Memory B cell (primary cell): Measurements from ENCODE around the gene MITD1.
"Not testable (repeated sequence)": the region's sequence is repeated elsewhere in the genome, so short reads cannot be mapped to it uniquely, and the experiment has no call there.

ENCODE experiments used
- ATAC-seq: fragments of 150-1000 bp; cut with Tn5 transposase; 2 replicates; pipeline ENCODE4 v1.10.0; 2021; ENCODE audit warnings: low read depth, mild to moderate bottlenecking, moderate library complexity
- DNase-seq, 2 donors: peaks; one replicate each; pipeline ENCODE4 v3.0.0; 2022; ENCODE audit warnings: low spot score in 2 of 2
- H3K27ac Mint-ChIP-seq: one replicate; pipeline ENCODE4 v1.8.0; 2022; ENCODE audit warnings: mild to moderate bottlenecking, moderate library complexity, mixed read lengths
- H3K27me3 Mint-ChIP-seq: one replicate; pipeline ENCODE4 v1.8.0; 2022; ENCODE audit warnings: mixed read lengths
- H3K36me3 Mint-ChIP-seq: one replicate; pipeline ENCODE4 v1.8.0; 2022; ENCODE audit warnings: mild to moderate bottlenecking, mixed read lengths
- H3K4me1 Mint-ChIP-seq: one replicate; pipeline ENCODE4 v1.8.0; 2022; ENCODE audit warnings: mixed read lengths
- H3K4me3 Mint-ChIP-seq: one replicate; pipeline ENCODE4 v1.8.0; 2022; ENCODE audit warnings: mild to moderate bottlenecking, moderate library complexity, mixed read lengths
- H3K9me3 Mint-ChIP-seq: one replicate; pipeline ENCODE4 v1.8.0; 2022; ENCODE audit warnings: mixed read lengths

MITD1 gene

DNA sequence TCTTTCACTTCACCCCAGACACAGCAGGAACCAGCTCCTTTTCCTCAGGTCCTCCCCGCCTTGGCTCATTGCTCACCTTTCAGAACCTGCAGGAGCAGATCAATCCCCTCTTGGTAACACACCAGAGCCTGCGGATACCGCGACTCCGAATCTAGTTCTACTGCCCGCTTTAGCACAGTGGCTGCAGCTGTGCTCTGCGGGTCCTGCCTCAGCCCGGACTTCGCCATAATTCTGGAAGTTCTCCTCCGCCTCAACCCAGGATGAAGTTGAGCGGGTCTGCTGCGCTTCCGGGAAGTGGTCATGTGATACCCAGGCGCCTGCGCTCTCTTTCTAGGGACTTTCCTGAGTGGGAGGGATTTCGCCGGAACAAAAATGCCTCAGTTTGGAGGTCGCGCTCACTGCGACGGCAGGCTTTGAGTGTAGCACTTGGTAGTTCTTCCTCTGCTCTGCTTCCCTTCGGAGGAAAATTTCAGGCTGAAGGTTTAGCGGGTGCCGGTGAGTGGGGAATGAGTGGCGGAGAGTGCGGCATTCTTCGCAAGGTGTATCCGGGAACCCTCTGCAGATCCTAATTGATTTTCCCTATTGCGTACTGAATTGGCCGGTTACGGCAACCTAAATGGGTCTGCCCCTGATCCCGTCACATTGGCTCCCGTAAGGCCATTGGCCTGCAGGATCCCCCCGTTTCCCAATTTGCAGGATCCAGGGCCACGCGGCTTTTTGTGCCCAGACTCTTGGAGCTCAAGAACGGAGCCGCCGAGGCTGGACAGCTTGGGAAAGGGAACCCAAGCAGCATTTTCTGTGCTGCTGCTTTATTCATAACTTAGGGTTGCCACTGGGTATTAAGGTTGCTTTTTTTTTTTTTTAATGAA lies at the start of gene MITD1, which contains the start of gene MRPL30:
TSS of gene MITD1 (minus strand) at position 304 of the 869 bp plus-strand sequence. CDS start at position 227, 77 bp downstream.
TSS of gene MRPL30 (plus strand) at position 430 of the 869 bp plus-strand sequence. CDS start 5,020 bp downstream, outside the sequence.
- peak; percentile 88 to 91 for DNase-seq
- H3K36me3 Mint-ChIP-seq, result peaks cover 9% of the 10 kb centered on the region
- H3K27me3 Mint-ChIP-seq, result no peaks in the 10 kb centered on the region
- H3K4me1 Mint-ChIP-seq, result peaks cover 41% of the 10 kb centered on the region
- no peaks in the 10 kb centered on the region for H3K9me3 Mint-ChIP-seq
- peak within 1 kb of the TSS; percentile 98 for H3K27ac Mint-ChIP-seq
- H3K4me3 Mint-ChIP-seq, result peak within 1 kb of the TSS; percentile 93
- ATAC-seq, result peak; percentile 95

DNA sequence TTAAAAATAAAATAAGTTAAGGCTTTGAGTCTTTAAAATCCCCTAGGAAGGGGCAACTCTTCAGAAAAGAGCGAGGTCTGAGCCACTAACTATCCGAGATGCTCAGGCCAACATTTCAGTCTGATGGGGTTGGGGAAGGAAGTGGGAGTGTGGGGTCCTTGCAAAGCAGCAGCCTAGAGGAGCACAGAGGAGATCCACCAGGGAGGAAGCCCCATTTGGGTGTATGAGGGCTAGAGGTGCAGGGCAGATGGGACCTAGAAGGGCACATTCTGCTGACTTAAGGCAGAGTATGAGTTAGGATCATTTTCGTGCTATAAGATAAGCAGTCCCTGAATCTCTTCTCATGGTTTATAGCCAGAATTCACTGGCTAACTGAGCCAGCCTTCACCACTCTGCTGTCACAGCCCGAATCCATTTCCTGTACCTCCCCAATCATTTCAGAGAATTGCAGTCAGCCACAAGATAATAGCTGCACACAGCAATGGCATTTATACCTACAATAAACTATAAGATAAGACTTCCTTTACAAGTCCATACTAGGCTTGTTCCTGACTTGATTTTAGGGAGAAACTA lies 37.2 kb upstream of the MITD1 start:
- Mint-ChIP-seq H3K9me3 (no peaks in the 10 kb centered on the region), H3K27me3 (no peaks in the 10 kb centered on the region), H3K27ac (no peak overlapping the region), H3K4me1 (no peaks in the 10 kb centered on the region), H3K36me3 (peaks cover 25% of the 10 kb centered on the region), H3K4me3 (no peak overlapping the region)
- DNase-seq (no peak), ATAC-seq (no peak)

- DNase-seq, result no peak
- H3K9me3 Mint-ChIP-seq, result no peaks in the 10 kb centered on the region
- no peaks in the 10 kb centered on the region for H3K4me1 Mint-ChIP-seq
- peaks cover 22% of the 10 kb centered on the region for H3K36me3 Mint-ChIP-seq
- H3K4me3 Mint-ChIP-seq, result no peak overlapping the region
- ATAC-seq, result no peak
- no peaks in the 10 kb centered on the region for H3K27me3 Mint-ChIP-seq
- no peak overlapping the region for H3K27ac Mint-ChIP-seq
Observed at GRCh38 chr2:99216096-99216495, 35.2 kb upstream of the MITD1 start.

DNA sequence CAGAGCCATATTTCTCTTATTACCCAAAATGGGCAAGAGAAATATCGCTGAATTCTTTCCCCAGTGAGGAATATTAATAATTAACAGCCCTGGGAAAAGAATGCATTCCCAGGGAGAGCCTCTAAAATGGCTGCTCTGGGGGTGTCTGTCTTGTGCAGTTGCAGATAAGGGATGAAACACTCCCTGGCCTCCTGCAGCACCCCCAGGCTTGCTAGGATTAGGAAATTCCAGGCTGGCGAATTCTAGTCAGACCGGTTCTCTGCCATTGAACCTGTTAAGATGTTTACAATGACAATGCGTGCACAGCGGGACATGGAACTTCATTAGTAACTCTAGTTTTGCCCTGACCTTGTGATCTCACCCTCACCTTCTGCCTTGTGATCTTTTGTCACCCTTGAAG lies 24.6 kb upstream of the MITD1 start:
- Mint-ChIP-seq H3K4me1 (peaks cover 2% of the 10 kb centered on the region), H3K9me3 (peaks cover 14% of the 10 kb centered on the region), H3K27me3 (no peaks in the 10 kb centered on the region), H3K36me3 (peaks cover 30% of the 10 kb centered on the region), H3K27ac (no peak overlapping the region), H3K4me3 (no peak overlapping the region)
- ATAC-seq (no peak), DNase-seq (no peak)

GRCh38 chr2:99201959-99202678 lies 21.3 kb upstream of the MITD1 start:
- no peak for DNase-seq
- peaks cover 10% of the 10 kb centered on the region for H3K9me3 Mint-ChIP-seq
- no peak overlapping the region for H3K4me3 Mint-ChIP-seq
- peaks cover 2% of the 10 kb centered on the region for H3K4me1 Mint-ChIP-seq
- H3K27me3 Mint-ChIP-seq, result no peaks in the 10 kb centered on the region
- ATAC-seq, result no peak
- H3K36me3 Mint-ChIP-seq, result peaks cover 12% of the 10 kb centered on the region
- H3K27ac Mint-ChIP-seq, result peak overlapping the region; percentile 60

- ATAC-seq (no peak), DNase-seq (no peak)
- peak overlapping the region; percentile 43 for H3K27ac Mint-ChIP-seq
- H3K4me3 Mint-ChIP-seq, result no peak overlapping the region
- H3K4me1 Mint-ChIP-seq, result peaks cover 2% of the 10 kb centered on the region
- peaks cover 3% of the 10 kb centered on the region for H3K9me3 Mint-ChIP-seq
- peaks cover 15% of the 10 kb centered on the region for H3K36me3 Mint-ChIP-seq
- H3K27me3 Mint-ChIP-seq, result no peaks in the 10 kb centered on the region
Observed at GRCh38 chr2:99200076-99200800, 19.4 kb upstream of the MITD1 start.

GRCh38 chr2:99198103-99198841 lies 17.4 kb upstream of the MITD1 start:
- H3K27ac Mint-ChIP-seq, result no peak overlapping the region
- no peaks in the 10 kb centered on the region for H3K9me3 Mint-ChIP-seq
- H3K4me1 Mint-ChIP-seq, result peaks cover 2% of the 10 kb centered on the region
- ATAC-seq, result no peak
- H3K4me3 Mint-ChIP-seq, result no peak overlapping the region
- no peak for DNase-seq
- H3K36me3 Mint-ChIP-seq, result peaks cover 19% of the 10 kb centered on the region
- no peaks in the 10 kb centered on the region for H3K27me3 Mint-ChIP-seq

- DNase-seq, H3K27ac Mint-ChIP-seq, H3K4me3 Mint-ChIP-seq, H3K4me1 Mint-ChIP-seq, H3K27me3 Mint-ChIP-seq, H3K9me3 Mint-ChIP-seq, ATAC-seq: not testable (repeated sequence)
- H3K36me3 Mint-ChIP-seq, result peaks cover 41% of the 10 kb centered on the region
Observed at GRCh38 chr2:99192364-99192763, 11.5 kb upstream of the MITD1 start.

DNA sequence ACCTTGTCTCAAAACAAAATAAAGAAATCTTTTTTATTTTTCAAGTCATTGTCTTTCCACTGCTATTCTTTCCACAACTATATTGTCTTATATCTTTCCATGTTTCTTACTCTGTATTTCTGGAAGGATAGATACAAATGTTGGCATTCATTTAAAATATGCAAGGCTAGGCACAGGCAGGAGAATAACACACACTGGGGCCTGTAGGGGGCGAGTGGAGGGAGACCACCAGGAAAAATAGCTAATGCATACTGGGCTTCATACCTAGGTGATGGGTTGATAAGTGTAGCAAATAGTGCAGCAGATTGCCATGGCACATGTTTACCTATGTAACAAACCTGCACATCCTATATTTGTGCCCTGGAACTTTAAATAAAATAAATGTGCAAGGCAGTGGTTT lies 9.7 kb upstream of the MITD1 start:
- H3K4me3 Mint-ChIP-seq, result no peak overlapping the region
- H3K9me3 Mint-ChIP-seq, result no peaks in the 10 kb centered on the region
- H3K36me3 Mint-ChIP-seq, result peaks cover 36% of the 10 kb centered on the region
- peaks cover 2% of the 10 kb centered on the region for H3K4me1 Mint-ChIP-seq
- ATAC-seq (no peak), DNase-seq (no peak)
- no peaks in the 10 kb centered on the region for H3K27me3 Mint-ChIP-seq
- H3K27ac Mint-ChIP-seq, result no peak overlapping the region

GRCh38 chr2:99188357-99188756 lies 7.5 kb upstream of the MITD1 start:
- Mint-ChIP-seq H3K4me3 (no peak overlapping the region), H3K36me3 (peaks cover 30% of the 10 kb centered on the region), H3K9me3 (no peaks in the 10 kb centered on the region), H3K4me1 (peaks cover 14% of the 10 kb centered on the region), H3K27ac (no peak overlapping the region), H3K27me3 (no peaks in the 10 kb centered on the region)
- ATAC-seq (no peak), DNase-seq (no peak)

GRCh38 chr2:99187011-99187410 lies 6.2 kb upstream of the MITD1 start:
- H3K27ac Mint-ChIP-seq, result no peak overlapping the region
- no peak overlapping the region for H3K4me3 Mint-ChIP-seq
- H3K36me3 Mint-ChIP-seq, result peaks cover 21% of the 10 kb centered on the region
- no peaks in the 10 kb centered on the region for H3K9me3 Mint-ChIP-seq
- no peak for ATAC-seq
- H3K4me1 Mint-ChIP-seq, result peaks cover 19% of the 10 kb centered on the region
- H3K27me3 Mint-ChIP-seq, result no peaks in the 10 kb centered on the region
- DNase-seq, result no peak

- H3K27me3 Mint-ChIP-seq, result no peaks in the 10 kb centered on the region
- DNase-seq (no peak), ATAC-seq (no peak)
- H3K27ac Mint-ChIP-seq, result no peak overlapping the region
- peaks cover 20% of the 10 kb centered on the region for H3K4me1 Mint-ChIP-seq
- no peak overlapping the region for H3K4me3 Mint-ChIP-seq
- H3K36me3 Mint-ChIP-seq, result peaks cover 8% of the 10 kb centered on the region
- H3K9me3 Mint-ChIP-seq, result no peaks in the 10 kb centered on the region
Observed at GRCh38 chr2:99184811-99185210, 4.0 kb upstream of the MITD1 start.

DNA sequence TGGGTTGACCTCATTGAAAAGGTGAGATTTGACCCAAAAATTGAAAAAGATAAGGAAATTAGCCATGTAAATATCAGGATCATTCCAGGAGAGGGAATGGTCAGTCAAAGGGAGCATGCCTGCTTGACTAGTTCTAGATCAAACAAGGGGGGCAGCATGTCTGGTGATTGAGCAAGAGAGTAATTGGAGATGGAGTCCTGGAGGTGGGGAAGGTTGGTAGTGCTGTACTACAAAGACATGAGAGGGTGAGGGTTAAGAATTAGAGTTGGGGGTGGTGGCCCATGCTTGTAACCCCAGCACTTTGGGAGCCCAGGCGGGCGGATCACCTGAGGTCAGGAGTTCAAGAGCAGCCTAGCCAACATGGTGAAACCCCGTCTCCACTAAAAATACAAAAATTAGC lies 2.2 kb upstream of the MITD1 start:
- ATAC-seq (no peak), DNase-seq (no peak)
- H3K27me3 Mint-ChIP-seq, result no peaks in the 10 kb centered on the region
- H3K9me3 Mint-ChIP-seq, result no peaks in the 10 kb centered on the region
- H3K27ac Mint-ChIP-seq, result peak overlapping the region; percentile 60
- H3K36me3 Mint-ChIP-seq, result peaks cover 6% of the 10 kb centered on the region
- H3K4me3 Mint-ChIP-seq, result no peak overlapping the region
- peaks cover 33% of the 10 kb centered on the region for H3K4me1 Mint-ChIP-seq
